Renal pelvis (tissue), 12 donors: Measurements from ENCODE around the gene SMARCAD1. TPM values are rescaled to one million over a fixed set of nuclear protein-coding genes. Genes with fewer than 3 reads are reported as not detected.
A peak's percentile ranks its signal among the peaks of the same experiment; 100 is the strongest.

Source experiments
- DNase-seq: peaks from one replicate; pipeline ENCODE4 v3.0.0-alpha.2; 2013
- long read RNA-seq, 16 experiments: transcript quantifications; one replicate each; lab custom pipeline, GENCODE V29; 2026
- polyA plus RNA-seq, 3 donors: library from polyadenylated mRNA; unstranded; fragments of 120-200 nt; gene quantifications; one replicate each; pipeline ENCODE4 v1.2.1, GENCODE V29; 2013; ENCODE audit not compliant: insufficient read length in 3 of 3

The SMARCAD1 gene
- polyA plus RNA-seq: 10 to 100 TPM; 52.8 to 62.3 (median 57.6) TPM
- long read RNA-seq, donor 1, partial matches to known transcripts: 13 of 13 reads
- long read RNA-seq, donor 1, other reads (novel, unspliced or antisense): 0 of 13 reads
- long read RNA-seq, donor 2, full-length matches to known transcripts: 3 of 8 reads
- long read RNA-seq, donor 2, partial matches to known transcripts: 5 of 8 reads
- long read RNA-seq, donor 2, other reads (novel, unspliced or antisense): 0 of 8 reads
- long read RNA-seq, donor 3, full-length matches to known transcripts: 1 of 6 reads
- long read RNA-seq, donor 3, partial matches to known transcripts: 0 of 6 reads
- long read RNA-seq, donor 3, other reads (novel, unspliced or antisense): 5 of 6 reads
- long read RNA-seq, donor 4, full-length matches to known transcripts: 2 of 8 reads
- long read RNA-seq, donor 4, partial matches to known transcripts: 6 of 8 reads
- long read RNA-seq, donor 4, other reads (novel, unspliced or antisense): 0 of 8 reads
- long read RNA-seq, donor 5, full-length matches to known transcripts: 5 of 5 reads
- long read RNA-seq, donor 5, partial matches to known transcripts: 0 of 5 reads
- long read RNA-seq, donor 5, other reads (novel, unspliced or antisense): 0 of 5 reads
- long read RNA-seq, donor 6, full-length matches to known transcripts: 1 of 1 reads
- long read RNA-seq, donor 6, partial matches to known transcripts: 0 of 1 reads
- long read RNA-seq, donor 6, other reads (novel, unspliced or antisense): 0 of 1 reads
- long read RNA-seq, donor 7, full-length matches to known transcripts: 1 of 1 reads
- long read RNA-seq, donor 7, partial matches to known transcripts: 0 of 1 reads
- long read RNA-seq, donor 7, other reads (novel, unspliced or antisense): 0 of 1 reads
- long read RNA-seq, donor 8, full-length matches to known transcripts: 1 of 6 reads
- long read RNA-seq, donor 8, partial matches to known transcripts: 0 of 6 reads
- long read RNA-seq, donor 8, other reads (novel, unspliced or antisense): 5 of 6 reads
- long read RNA-seq, donor 9, full-length matches to known transcripts: 2 of 2 reads
- long read RNA-seq, donor 9, partial matches to known transcripts: 0 of 2 reads
- long read RNA-seq, donor 9, other reads (novel, unspliced or antisense): 0 of 2 reads
- long read RNA-seq, donor 10, full-length matches to known transcripts: 2 of 18 reads
- long read RNA-seq, donor 10, partial matches to known transcripts: 16 of 18 reads
- long read RNA-seq, donor 10, other reads (novel, unspliced or antisense): 0 of 18 reads
- long read RNA-seq, donor 11, full-length matches to known transcripts: 2 of 2 reads
- long read RNA-seq, donor 11, partial matches to known transcripts: 0 of 2 reads
- long read RNA-seq, donor 11, other reads (novel, unspliced or antisense): 0 of 2 reads
- long read RNA-seq, donor 12, full-length matches to known transcripts: 5 of 5 reads
- long read RNA-seq, donor 12, partial matches to known transcripts: 0 of 5 reads
- long read RNA-seq, donor 12, other reads (novel, unspliced or antisense): 0 of 5 reads
- long read RNA-seq, donor 13, full-length matches to known transcripts: 4 of 4 reads
- long read RNA-seq, donor 13, partial matches to known transcripts: 0 of 4 reads
- long read RNA-seq, donor 13, other reads (novel, unspliced or antisense): 0 of 4 reads
- long read RNA-seq, donor 14, full-length matches to known transcripts: 3 of 3 reads
- long read RNA-seq, donor 14, partial matches to known transcripts: 0 of 3 reads
- long read RNA-seq, donor 14, other reads (novel, unspliced or antisense): 0 of 3 reads
- long read RNA-seq, donor 15, full-length matches to known transcripts: 1 of 24 reads
- long read RNA-seq, donor 15, partial matches to known transcripts: 23 of 24 reads
- long read RNA-seq, donor 15, other reads (novel, unspliced or antisense): 0 of 24 reads
- long read RNA-seq, donor 16, full-length matches to known transcripts: 3 of 3 reads
- long read RNA-seq, donor 16, partial matches to known transcripts: 0 of 3 reads
- long read RNA-seq, donor 16, other reads (novel, unspliced or antisense): 0 of 3 reads

- peak; percentile 99 for DNase-seq
These were observed at the start of gene SMARCAD1 for GRCh38 chr4:94207469-94208224. TSS of gene SMARCAD1 (plus strand) at chr4:94207865. CDS start at chr4:94208395, 530 bp downstream.

GRCh38 chr4:94158883-94159282 lies 48.8 kb upstream of the SMARCAD1 start:
- no peak for DNase-seq

- no peak for DNase-seq
These were observed 47.9 kb upstream of the SMARCAD1 start for GRCh38 chr4:94159790-94160189.

GRCh38 chr4:94160774-94161173 lies 46.9 kb upstream of the SMARCAD1 start:
- DNase-seq: no peak

GRCh38 chr4:94165256-94165655 lies 42.4 kb upstream of the SMARCAD1 start:
- DNase-seq: no peak

GRCh38 chr4:94168321-94168720 lies 39.3 kb upstream of the SMARCAD1 start:
- DNase-seq: no peak

- no peak for DNase-seq
These were observed 37.8 kb upstream of the SMARCAD1 start for GRCh38 chr4:94169803-94170372.

- DNase-seq: no peak
These were observed 36.0 kb upstream of the SMARCAD1 start for GRCh38 chr4:94171616-94172015.

GRCh38 chr4:94175553-94176261 lies 32.0 kb upstream of the SMARCAD1 start:
- no peak for DNase-seq

- DNase-seq: no peak
These were observed 29.8 kb upstream of the SMARCAD1 start for GRCh38 chr4:94177822-94178221.

GRCh38 chr4:94181815-94182214 lies 25.9 kb upstream of the SMARCAD1 start:
- DNase-seq: no peak

GRCh38 chr4:94202769-94203168 lies 4.9 kb upstream of the SMARCAD1 start:
- DNase-seq: no peak

GRCh38 chr4:94208266-94208665 lies 601 bp downstream of the SMARCAD1 start:
- no peak for DNase-seq

- no peak for DNase-seq
These were observed 1.3 kb downstream of the SMARCAD1 start for GRCh38 chr4:94208918-94209317.

- no peak for DNase-seq
These were observed 4.2 kb downstream of the SMARCAD1 start for GRCh38 chr4:94211861-94212260.

- DNase-seq: no peak
These were observed 7.1 kb downstream of the SMARCAD1 start for GRCh38 chr4:94214703-94215319.

GRCh38 chr4:94216394-94216793 lies 8.7 kb downstream of the SMARCAD1 start:
- no peak for DNase-seq

- DNase-seq: no peak
These were observed 11.7 kb downstream of the SMARCAD1 start for GRCh38 chr4:94219402-94219801.
